ENCODE results near the gene MST1R.
"Not testable (repeated sequence)": the region's sequence is repeated elsewhere in the genome, so short reads cannot be mapped to it uniquely, and the experiment has no call there.

Gene MST1R

DNA sequence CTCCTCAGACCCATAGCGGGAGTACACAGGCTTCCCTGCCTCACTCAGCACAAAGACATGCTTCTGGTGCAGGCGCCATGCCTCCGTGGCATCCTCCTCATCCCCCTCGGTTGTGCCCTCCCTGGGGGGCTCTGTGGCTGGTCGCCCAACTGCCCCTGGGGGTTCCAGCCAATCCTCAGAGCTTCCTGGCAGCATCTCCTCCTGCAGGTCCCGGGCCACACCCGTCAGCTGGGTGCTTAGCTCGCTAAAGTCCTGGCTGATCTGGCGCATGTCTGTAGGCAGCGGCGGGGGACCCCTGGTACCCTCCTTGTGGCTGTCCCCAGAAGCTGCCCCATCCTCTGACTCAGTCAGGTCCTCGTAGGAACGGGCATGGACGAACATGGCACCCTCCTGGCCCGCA, 7.9 kb upstream of the MST1R start:
- no peak for DNase-seq (ENCODE audit: low read depth in 2 of 2)

DNA sequence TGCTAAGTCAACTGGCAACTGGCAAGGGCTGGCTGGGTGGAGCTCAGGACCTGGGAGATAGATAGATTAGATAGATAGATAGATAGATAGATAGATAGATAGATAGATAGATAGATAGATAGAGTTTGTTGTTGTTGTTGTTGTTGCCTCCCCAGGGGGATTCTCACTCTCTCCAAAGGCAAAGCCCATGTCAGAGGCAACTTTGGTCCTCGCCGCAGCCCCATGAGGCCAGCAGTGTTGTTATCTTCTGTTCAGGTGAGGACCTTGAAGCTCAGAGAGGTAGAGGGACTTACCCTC, 7.4 kb upstream of the MST1R start:
- no peak for DNase-seq (ENCODE audit: low read depth in 2 of 2)

DNA sequence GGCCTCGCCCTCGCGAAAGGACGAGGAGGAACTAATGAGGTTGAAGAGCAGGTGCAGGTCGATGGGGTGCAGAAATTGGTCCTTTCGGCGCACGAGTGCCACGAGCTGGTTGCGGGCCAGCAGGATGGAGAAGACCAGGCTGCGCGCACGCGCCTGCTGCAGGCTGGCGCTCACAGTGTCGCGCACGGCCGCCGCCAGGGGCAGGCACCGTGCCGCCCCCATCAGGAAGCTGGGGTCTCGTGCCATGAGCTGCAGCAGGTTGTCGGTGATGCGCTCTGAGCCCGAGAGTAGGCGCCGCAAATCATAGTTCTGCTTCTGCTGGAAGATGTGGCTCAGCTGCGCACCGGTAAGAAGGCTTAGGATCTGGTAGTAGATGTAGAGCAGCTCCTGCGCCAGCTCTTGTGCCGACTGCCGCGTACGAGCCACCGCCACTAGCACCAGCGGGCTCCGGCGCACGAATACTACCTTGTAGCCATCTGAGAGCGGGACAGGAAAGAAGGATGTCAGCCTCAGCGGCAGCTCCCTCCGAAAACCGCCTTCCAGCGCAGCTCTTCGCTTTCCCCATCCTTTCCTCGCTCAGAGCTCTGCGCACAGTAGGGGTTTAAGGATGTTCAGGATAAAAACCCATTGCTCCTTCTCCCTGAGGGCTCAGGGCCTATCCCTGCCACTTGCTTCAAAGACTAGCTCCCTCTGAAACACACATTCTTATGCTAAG, 6.9 kb upstream of the MST1R start:
- DNase-seq (ENCODE audit: low read depth in 2 of 2): no peak

DNA sequence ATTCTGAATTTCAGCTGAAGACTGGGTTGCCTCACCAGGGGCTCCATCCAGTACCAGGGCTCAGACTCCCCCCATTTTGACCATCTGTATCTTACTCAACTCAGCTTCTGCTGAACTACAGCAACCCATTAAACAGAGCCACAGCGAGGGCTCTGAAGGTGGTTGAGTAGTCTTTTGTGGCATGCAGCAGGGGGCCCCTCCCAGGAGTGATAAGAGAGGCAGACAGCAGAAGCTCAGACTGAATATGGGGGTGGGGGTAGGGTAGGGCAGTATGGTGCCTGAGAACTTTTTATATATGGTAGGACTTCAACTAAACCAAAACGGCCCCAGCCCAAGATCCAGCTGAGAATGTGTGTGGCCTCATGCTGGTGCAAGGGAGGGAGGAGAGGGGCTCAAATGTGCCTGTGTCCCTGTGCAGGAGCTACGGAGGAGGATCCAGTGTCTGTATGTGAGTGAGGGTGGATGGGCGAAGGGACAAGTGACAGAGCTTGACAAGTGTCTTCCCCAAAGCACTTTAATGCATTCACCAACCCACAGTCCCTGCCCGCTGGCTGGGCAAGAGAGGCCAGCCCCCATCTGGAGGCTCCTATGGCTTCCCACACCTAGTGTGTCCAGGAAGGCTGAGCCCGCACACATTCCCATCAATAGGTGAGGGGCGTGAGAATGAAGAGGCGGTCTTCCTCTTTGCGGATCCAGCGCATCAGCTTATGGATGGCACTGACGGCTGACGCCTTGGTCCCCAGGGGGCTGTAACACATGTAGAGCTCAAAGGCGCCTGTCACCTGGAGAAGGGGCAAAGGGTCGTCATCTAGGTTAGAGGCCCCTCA, 4.9 kb upstream of the MST1R start:
- no peak for DNase-seq (ENCODE audit: low read depth in 2 of 2)

DNA sequence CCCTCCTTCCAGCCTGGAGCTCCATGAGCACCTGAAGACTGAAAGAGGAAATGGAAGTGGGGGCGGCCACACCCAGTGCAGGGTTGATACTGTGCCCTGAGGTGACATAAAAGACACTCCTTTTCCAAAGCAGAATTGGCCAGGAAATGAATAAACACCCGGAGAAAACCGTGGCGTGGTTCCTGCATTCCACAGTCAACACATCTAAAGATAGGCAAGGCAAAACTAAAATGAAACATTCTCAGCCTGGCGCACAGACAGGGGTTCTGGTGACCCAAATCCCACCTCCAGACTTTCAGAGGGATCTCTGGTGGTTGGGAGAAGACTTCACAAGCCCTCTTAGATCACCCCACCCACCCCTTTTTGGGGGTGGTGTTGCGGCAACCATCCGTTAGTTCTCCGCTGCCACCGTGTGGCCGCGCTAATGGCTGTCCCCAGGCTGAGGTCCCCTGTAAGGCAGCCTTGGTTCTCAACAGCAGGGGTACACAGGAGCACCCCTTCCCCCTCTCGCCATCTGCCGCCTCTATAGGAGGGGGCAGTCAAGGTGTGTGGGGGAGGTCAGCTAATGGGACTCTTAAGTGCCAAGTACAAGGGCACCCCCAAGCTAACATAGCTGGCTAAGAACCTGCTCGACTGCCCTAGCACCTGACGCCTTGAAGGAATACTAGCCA, 2.5 kb upstream of the MST1R start:
- DNase-seq (ENCODE audit: low read depth in 2 of 2): peak; percentile 36 to 40

DNA sequence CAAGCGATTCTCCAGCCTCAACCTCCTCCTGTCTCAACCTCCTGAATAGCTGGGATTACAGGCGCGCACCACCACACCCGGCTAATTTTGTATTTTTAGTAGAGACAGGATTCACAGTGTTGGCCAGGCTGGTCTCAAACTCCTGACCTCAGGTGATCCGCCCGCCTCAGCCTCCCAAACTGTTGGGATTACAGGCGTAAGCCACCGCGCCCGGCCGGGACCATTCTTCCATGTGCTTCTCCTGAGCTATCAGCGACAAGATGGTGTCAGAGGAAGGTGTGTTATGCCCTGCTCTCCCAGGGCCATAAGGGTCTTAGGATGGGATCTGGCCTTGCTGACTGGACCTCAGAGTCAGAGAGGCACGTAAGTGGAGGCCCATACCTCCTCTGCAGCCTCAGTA, 775 bp upstream of the MST1R start:
- DNase-seq (ENCODE audit: low read depth in 2 of 2): not testable (repeated sequence)

DNA sequence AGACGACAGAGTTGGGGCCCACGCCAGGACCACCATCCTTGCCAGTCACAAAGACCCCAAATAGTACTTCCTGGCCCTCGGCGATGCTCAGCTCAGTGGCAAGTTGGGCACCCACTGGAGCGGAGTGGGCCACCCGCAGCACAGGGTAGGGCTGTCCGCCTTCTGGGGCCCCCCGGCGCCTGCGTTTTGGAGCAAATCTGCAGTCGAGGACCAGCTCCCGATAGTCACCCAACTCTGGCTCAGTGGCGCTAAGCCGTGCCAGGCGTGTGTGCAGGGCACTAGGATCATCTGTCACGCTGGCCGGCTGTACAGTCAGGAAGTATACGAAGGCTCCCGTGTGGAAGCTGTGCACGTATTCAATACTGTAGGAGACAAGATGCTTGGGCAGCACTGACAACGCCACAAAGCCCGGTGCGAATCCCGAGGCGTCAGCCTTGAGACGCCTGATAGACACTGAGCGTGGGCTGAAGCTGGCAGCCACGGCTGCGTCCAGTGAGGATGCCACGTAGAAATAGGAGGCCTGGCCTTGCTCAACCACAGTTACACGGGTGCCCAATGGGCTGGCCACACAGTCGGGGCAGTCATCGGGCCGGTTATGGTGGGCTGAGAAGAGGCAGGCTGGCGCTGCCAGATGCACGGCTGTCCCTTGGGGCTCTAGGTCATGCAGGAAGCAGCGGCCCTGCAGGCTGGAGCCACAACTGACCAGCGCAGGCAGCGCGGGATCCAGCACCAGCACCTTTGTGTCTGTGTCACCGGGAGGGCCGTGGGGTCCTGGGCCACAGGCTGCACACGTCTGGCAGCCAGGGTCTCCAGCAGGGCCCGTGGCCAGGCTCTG, 945 bp downstream of the MST1R start:
- DNase-seq (ENCODE audit: low read depth in 2 of 2): no peak

DNA sequence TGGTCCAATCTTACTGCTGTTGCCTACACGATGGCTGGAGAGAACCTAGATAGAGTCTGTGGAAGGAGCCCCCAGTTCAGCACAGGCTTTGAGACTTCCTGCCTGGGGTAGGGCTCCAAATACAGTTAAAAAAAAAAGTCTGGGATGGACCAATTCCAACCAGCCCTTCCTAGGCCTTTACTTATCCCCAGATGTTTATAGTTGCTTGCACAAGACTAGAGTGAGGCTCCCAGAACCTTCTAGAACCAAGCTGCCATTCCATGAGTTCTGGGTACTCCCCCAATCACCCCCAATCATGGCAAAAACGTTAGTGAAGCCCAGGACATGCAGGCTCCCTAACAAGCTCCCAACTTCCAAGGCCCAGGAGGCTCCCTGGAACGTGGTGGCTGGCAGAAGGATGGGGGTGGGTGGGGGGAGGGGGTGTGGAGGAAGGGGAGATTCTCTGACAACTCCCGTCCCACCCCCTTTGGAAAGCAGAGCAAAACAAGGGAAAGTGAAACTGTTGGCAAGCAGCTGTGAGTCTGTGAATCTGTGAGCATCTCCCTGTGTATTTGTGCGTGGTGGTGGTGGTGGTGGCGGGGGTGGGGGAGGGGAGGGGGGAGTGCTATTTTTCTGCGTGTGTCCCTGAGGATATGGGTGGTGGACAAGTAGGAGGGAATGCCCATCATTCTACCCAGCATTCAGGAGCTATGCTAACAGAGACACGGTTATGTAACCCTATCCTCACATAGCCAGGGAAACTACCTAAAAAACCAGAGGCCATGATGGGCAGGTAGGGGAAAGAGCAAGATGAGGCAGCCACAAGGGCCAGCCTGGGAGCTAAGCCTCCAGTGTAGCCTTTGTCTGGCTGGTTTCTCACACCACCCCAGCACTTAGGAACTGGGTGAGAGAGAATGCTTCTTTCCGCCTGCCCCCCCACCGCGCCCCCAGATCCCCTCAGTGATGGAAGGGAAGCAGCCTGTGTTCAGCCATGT, 2.0 kb downstream of the MST1R start:
- DNase-seq (ENCODE audit: low read depth in 2 of 2): no peak

DNA sequence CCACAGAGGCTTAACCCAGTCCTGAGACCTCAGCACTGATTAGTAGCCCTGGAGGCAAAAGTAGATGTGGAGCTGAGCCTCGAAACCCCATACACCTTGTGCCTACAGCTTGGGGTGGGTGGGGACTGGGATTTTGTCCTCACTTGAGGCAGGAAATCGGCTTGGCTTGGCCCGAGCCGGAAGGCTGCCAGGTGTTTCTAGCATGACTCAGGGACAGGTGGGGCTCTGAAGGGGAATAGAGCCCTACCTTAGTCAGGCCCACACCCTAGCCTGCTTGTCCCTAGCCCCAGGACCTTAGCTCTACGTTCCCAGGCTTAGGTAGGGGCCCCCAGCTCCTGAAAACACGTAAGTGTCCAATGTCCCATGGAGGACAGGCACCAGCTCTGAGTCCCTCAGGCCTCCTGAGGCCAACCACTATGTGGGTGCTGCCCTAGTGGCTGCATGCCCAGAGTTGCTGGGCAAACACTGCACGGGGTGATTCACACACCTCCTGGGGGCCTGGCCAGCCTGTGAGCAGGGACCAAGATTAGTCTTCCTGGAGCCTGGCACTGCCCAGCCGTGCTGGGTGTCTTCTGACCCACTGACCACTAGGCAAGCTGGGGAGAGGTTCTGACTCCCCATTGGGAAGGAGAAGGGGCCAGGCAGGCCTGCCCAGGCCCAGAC, 3.1 kb downstream of the MST1R start:
- DNase-seq (ENCODE audit: low read depth in 2 of 2): no peak

DNA sequence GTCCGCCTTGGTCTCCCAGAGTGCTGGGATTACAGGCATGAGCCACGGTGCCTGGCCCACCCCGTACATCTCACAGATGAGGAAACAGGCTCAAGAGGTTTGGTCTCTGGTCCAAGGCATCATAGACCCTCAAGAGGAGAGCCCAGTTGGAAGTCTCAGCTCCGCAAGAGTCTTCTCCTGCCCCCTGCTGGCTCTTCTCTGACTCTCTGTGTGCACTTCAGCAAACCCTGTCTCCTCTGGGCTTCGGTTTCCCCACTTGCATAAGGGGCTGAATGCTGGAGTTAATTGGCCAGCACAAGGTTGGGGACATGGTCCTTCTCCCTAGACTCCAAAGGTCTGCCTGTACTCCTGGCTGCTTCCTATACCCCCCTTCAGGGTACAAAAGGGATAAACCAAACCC, 3.9 kb downstream of the MST1R start:
- no peak for DNase-seq (ENCODE audit: low read depth in 2 of 2)

DNA sequence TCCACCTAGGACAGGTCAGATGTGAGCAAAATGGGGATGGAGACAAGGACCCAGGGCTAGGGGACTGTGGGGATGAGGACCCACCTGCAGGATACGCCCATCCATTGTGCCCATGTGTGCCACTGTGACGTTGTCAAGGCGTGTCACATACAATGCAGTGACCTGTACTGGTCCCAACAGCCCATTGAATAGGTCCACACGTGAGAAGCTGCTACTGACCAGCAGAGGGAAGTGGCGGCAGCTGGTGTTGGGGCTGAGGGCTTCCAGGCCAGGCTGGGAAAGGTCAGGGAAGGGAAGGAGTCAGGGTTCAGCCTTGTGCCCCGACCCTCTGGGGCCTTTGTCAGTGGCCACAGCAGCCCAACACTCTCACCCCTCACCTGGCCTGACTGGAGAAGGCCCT, 4.7 kb downstream of the MST1R start:
- DNase-seq (ENCODE audit: low read depth in 2 of 2): no peak

DNA sequence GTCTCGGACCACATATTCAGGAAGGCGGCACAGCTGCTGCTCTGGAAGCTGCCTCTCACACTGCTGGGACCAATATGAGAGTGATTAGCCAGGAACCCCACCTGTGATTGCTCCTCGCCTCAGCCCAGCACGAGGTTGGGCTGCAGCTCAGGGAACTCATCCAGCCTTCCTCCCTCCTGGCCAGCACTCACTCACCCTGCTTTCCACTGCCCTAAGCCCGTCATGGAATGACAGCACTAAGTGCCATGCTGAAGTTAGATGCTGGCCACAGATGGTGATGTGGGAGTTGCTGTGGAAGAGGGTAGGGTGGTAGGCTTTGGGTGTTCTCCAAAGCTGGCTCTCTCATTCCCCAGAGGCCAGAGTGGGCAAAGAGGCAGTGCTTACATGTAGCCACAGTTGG, 7.3 kb downstream of the MST1R start:
- DNase-seq (ENCODE audit: low read depth in 2 of 2): no peak

DNA sequence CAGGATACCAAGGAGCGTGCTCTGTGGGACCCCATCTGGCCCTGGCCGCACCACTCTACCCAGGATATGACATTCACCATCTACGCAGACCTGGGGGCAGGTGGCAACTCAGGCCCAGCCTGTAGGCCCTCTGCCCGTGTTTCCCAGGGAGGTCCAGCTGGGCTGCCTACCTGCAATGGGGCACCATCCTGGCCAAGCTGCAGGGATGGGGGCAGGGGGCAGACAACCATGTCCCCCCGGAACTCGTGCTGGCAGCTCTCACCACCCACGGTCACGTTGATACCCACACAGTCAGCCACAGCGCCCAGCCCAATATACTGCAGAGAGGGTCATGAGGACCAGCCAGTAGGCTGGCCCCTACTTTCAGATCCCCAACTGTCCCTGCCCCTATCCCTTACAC, 7.9 kb downstream of the MST1R start:
- no peak for DNase-seq (ENCODE audit: low read depth in 2 of 2)

DNA sequence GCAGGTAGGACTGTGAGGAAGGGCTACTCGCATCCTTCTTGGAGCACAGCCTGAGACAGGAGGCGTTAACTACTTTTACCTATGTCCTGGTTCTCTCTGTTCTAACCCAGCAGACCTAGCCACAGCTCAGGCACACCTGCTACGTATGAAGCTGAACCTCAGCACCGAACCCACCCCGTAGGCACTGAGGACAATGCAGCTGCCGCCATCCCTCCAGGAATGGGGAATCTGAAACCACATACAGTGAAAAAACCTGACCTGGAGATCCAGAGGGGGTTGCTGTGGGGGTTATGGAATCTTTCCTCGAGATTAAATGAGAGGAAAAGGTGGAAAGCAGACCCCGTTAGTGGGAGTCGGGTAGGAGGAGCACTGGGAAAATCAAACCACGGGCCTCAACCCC, 14.4 kb downstream of the MST1R start:
- no peak for DNase-seq (ENCODE audit: low read depth in 2 of 2)

DNA sequence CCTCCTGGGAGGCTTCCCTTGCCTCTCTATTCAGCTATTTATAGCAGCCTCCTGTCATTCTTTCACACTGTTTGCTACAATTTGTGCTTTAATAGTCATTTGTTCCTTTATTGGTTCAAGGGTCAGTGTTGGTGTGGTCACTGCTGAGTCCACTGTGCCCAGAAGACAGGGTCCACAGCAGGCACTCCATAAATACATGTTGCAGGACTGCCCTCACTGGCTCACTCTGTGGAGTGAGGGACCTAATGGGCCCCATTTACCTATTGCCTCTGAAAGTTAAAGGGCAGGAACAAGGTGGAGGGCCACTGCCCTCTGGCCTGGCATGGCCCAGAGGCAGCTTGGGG, 16.8 kb downstream of the MST1R start:
- DNase-seq (ENCODE audit: low read depth in 2 of 2): no peak

DNA sequence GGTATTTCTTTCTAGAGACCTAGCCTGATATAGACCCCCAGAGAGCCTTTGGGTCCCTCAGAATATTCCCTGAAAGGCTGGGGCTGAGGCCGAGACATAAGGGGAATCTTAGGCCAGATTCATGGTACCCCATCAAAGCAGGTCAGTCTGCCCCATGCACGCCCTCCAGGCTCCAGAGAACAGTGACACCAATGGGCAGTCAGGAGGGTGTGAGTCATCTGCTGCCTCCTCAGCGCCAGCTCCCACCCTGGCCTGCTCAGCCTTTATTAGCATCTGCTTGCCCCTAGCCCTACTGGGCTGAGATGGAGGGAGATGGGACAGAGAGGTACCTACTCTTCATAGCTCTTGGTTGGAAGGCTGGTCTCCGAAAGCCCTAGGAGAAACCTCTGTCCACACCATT, 19.7 kb downstream of the MST1R start:
- no peak for DNase-seq (ENCODE audit: low read depth in 2 of 2)

DNA sequence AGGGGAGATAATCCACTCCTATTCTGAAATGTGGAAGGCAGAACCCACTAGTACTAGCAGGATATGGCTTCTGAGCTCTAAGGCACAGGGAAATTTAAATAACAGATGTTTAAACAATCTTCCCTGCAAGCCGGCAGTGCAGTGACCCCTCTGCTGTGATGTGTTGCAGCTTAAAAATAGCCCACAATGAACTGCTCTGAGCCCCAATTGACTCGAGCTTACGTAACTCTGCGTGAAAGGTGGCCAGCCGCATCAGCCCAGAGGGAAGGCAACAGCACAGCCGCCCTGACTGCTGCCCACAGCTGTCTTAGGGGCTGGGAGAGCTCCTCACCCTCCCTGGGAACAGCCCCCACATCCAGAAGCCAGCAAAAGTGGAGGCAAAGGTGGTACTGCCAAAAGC, 21.5 kb downstream of the MST1R start:
- no peak for DNase-seq (ENCODE audit: low read depth in 2 of 2)

DNA sequence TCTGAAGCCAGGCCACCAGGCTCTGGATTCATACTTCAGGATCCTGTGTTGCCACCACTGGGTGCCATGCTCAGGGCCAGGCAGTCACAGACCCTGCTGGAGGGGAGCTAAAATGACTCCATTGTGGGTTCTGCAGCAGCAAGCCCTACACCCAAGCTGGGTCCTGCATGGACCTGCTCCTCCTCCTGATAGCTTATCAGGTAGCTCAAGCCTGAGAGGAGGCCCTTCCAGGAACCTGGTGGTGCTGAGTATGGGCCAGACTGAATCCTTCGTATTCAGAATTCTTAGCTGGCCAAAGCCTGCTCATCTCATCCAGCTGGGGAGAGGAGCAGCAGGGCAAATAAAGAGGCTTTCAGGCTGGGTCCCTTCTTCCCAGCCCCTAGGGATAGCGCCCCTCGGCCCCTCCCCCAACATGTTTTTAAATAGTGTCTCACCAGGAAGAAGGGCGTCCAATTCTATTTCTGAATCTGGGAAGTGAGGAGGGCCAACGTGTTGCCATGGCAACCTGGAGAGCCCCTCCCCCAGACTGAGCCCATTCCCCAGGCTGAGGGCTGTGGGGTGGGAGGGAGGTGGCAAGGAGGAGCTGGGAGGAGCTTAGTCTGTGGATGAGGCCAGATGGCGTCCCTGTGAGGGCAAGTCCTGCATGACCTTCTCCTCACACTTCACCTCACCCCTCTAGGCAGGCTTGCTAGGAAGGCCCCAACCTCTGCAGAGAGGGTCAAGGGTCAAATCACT, 22.9 kb downstream of the MST1R start:
- no peak for DNase-seq (ENCODE audit: low read depth in 2 of 2)

DNA sequence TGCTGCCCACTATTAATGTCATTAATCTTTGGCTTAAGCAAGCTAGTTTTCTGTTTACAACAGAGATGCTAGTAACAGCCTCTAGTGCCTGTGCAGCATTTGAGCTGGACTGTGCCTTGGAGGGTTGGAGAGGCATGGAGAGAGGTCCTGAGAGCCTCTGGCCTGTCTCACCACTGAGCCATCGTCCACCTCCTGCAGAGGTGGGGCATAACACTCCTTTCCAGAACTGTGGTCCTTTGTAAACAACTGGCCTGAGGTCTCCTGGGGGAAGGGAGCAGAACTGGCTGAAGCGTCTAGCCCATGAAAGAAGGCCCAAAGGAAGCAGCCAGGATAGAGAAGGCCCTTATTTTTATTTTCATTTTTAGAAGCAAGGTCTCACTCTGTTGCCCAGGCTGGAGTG, 24.0 kb downstream of the MST1R start:
- no peak for DNase-seq (ENCODE audit: low read depth in 2 of 2)

DNA sequence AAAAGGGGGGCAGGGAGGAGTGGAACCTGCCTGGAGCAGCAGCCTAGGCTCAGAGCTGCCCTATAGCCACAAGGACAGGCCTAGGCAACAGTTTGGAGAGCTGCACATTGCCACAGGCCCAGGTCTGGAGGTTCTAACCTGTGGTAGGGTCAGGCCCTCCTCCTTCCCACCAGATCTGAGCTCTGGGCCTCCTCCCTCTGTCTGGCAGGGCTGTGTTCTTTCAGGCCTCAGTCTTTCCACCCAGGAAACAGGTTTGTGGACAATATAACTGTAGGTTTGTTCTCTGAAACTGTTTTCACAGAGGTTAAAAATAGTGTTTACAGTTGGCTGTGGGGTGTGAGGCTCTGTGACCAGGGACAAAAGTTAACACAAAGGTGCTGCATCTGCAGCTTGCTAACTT, 25.0 kb downstream of the MST1R start:
- DNase-seq (ENCODE audit: low read depth in 2 of 2): no peak

Measured in stimulated activated CD8-positive, alpha-beta memory T cell treated with anti-CD3 and anti-CD28 coated beads, Interleukin-15, amount 100 ng/mL, for 48 hours (primary cell).